A549 (cell line): ENCODE results near the gene IGF2R. TPM values are rescaled to one million over a fixed set of nuclear protein-coding genes. Genes with fewer than 3 reads are reported as not detected.

ENCODE experiments used
- ATAC-seq, 2 experiments: fragments of 200-7000 bp in 1 of 2; fragments of >200 bp in 1 of 2; cut with Nextera tagmentation in 1 of 2; cut with Tn5 transposase in 1 of 2; 3 replicates each; pipeline versions ENCODE4 v1.8.0 to v1.9.1; 2018 to 2020; ENCODE audit warnings: mild to moderate bottlenecking in 1 of 2, moderate library complexity in 1 of 2
- CTCF ChIA-PET: fragments of 300-600 bp; sonication (Branson Sonifier 250); formaldehyde crosslinking; extraction: SDS; loops from one replicate; lab custom pipeline; 2021; ENCODE audit warnings: antibody characterized with exemption, inconsistent platforms; lab: Yijun Ruan, JAX
- POLR2A ChIA-PET: fragments of 350-600 bp; formaldehyde crosslinking; extraction: SDS; loops from one replicate; lab custom pipeline; 2021; ENCODE audit warnings: antibody characterized with exemption, inconsistent platforms; lab: Yijun Ruan, JAX
- DNase-seq, 2 experiments: peaks; one replicate each; pipeline versions ENCODE4 v3.0.0 to v3.0.0-alpha.2; 2011 to 2016; ENCODE audit warnings: low read depth in 1 of 2, low spot score in 1 of 2
- FAIRE-seq: peaks from 2 replicates; lab custom pipeline; 2011; peaks lifted over from hg19 to GRCh38; lab: Jason Lieb, UNC
- H3K27ac ChIP-seq, 2 experiments: fragments of >200 bp; sonication (Bioruptor Twin); formaldehyde crosslinking; 3 replicates each; pipeline ENCODE4 v1.5.1; 2016 to 2017
- H3K4me1 ChIP-seq: fragments of >200 bp; sonication (Bioruptor Twin); formaldehyde crosslinking; 3 replicates; pipeline ENCODE4 v1.6.1; 2016
- H3K4me2 ChIP-seq: fragments of >200 bp; sonication (Bioruptor Twin); formaldehyde crosslinking; 3 replicates; pipeline ENCODE4 v1.6.1; 2016
- H3K4me3 ChIP-seq: fragments of >200 bp; sonication (Bioruptor Twin); formaldehyde crosslinking; 3 replicates; pipeline ENCODE4 v1.5.1; 2016
- H3K9me3 ChIP-seq: fragments of >200 bp; sonication (Bioruptor Twin); formaldehyde crosslinking; 3 replicates; pipeline ENCODE4 v1.6.1; 2016
- BCL3 ChIP-seq: fragments of >200 bp; sonication (Bioruptor Twin); formaldehyde crosslinking; IDR thresholded peaks from 3 replicates; pipeline ENCODE4 v1.6.1; 2016
- BHLHE40 ChIP-seq: IDR thresholded peaks from 2 replicates; pipeline ENCODE4 v1.6.1; 2012; ENCODE audit warnings: low read depth, low read length, inconsistent platforms
- CBX8 ChIP-seq: fragments of 200-600 bp; sonication (generic); IDR thresholded peaks from 2 replicates; pipeline ENCODE4 v1.6.1; 2016
- CHD2 ChIP-seq: fragments of 150-350 bp; IDR thresholded peaks from 2 replicates; pipeline ENCODE4 v1.6.1; 2014; ENCODE audit warnings: low read length; ENCODE audit not compliant: partially characterized antibody
- E2F6 ChIP-seq: IDR thresholded peaks from 2 replicates; pipeline ENCODE4 v1.6.1; 2012; ENCODE audit warnings: low read depth, borderline replicate concordance
- FOSB ChIP-seq: fragments of 250-450 bp; sonication (Bioruptor Pico); IDR thresholded peaks from 2 replicates; pipeline ENCODE4 v1.5.0; 2020; ENCODE audit warnings: mild to moderate bottlenecking, moderate library complexity
- FOSL2 ChIP-seq, 2 experiments: fragments of 450-650 bp in 1 of 2; fragments of >200 bp in 1 of 2; sonication (Bioruptor Twin) in 1 of 2; formaldehyde crosslinking; IDR thresholded peaks; 2 replicates each; pipeline versions ENCODE4 v1.5.0 to v1.6.1; 2016 to 2020; ENCODE audit warnings: mild to moderate bottlenecking in 1 of 2, moderate library complexity in 1 of 2
- GATA3 ChIP-seq: IDR thresholded peaks from 2 replicates; pipeline ENCODE4 v1.6.1; 2012; ENCODE audit warnings: borderline replicate concordance
- HEYL ChIP-seq: fragments of 250-450 bp; sonication (Bioruptor Pico); IDR thresholded peaks from 2 replicates; pipeline ENCODE4 v1.8.0; 2021; ENCODE audit warnings: mild to moderate bottlenecking, moderate library complexity
- HOXA7 ChIP-seq: fragments of 250-450 bp; sonication (Bioruptor Pico); IDR thresholded peaks from 2 replicates; pipeline ENCODE4 v1.5.0; 2020; ENCODE audit warnings: mild to moderate bottlenecking, moderate library complexity
- HOXB5 ChIP-seq: fragments of 250-450 bp; sonication (Bioruptor Pico); IDR thresholded peaks from 2 replicates; pipeline ENCODE4 v1.5.0; 2020; ENCODE audit warnings: mild to moderate bottlenecking, moderate library complexity
- JUN ChIP-seq, 2 experiments: fragments of >200 bp; sonication (Bioruptor Twin); formaldehyde crosslinking; IDR thresholded peaks; 2 replicates in 1 of 2; 3 replicates in 1 of 2; pipeline ENCODE4 v1.6.1; 2016 to 2017
- JUNB ChIP-seq: fragments of >200 bp; sonication (Bioruptor Twin); formaldehyde crosslinking; IDR thresholded peaks from 2 replicates; pipeline ENCODE4 v1.6.1; 2016
- KDM1A ChIP-seq: fragments of 200-600 bp; sonication (generic); IDR thresholded peaks from 2 replicates; pipeline ENCODE4 v1.6.1; 2016; ENCODE audit warnings: low read depth, mild to moderate bottlenecking
- MAZ ChIP-seq: fragments of 150-350 bp; IDR thresholded peaks from 2 replicates; pipeline ENCODE4 v1.6.1; 2014; ENCODE audit warnings: antibody characterized with exemption, low read depth, low read length, borderline replicate concordance
- MYC ChIP-seq: IDR thresholded peaks from 2 replicates; pipeline ENCODE4 v1.6.1; 2012; ENCODE audit warnings: mild to moderate bottlenecking, inconsistent platforms, low read length, improper control_type of control experiment, borderline replicate concordance
- PHF8 ChIP-seq: fragments of 200-600 bp; sonication (generic); IDR thresholded peaks from 2 replicates; pipeline ENCODE4 v1.6.1; 2016; ENCODE audit warnings: low read depth, mild to moderate bottlenecking, antibody characterized with exemption, moderate library complexity, borderline replicate concordance
- POLR2A ChIP-seq: IDR thresholded peaks from 2 replicates; pipeline ENCODE4 v1.6.1; 2012; ENCODE audit warnings: mild to moderate bottlenecking, low read length
- POLR2AphosphoS2 ChIP-seq: conservative IDR thresholded peaks from 2 replicates; pipeline ENCODE4 v1.6.1; 2012; ENCODE audit warnings: low read length, improper control_type of control experiment, inconsistent platforms
- RNF2 ChIP-seq: fragments of 200-600 bp; sonication (generic); IDR thresholded peaks from 2 replicates; pipeline ENCODE4 v1.6.1; 2016; ENCODE audit warnings: low read depth, mild to moderate bottlenecking, antibody characterized with exemption, moderate library complexity, borderline replicate concordance
- TP53 ChIP-seq: fragments of 250-450 bp; sonication (Bioruptor Pico); IDR thresholded peaks from 2 replicates; pipeline ENCODE4 v1.5.0; 2021; ENCODE audit warnings: mild to moderate bottlenecking, moderate library complexity
- USF2 ChIP-seq: fragments of 450-650 bp; IDR thresholded peaks from 2 replicates; pipeline ENCODE4 v1.6.1; 2014; ENCODE audit warnings: antibody characterized with exemption
- ZSCAN20 ChIP-seq: fragments of 250-450 bp; sonication (Bioruptor Pico); IDR thresholded peaks from 2 replicates; pipeline ENCODE4 v1.8.0; 2022; ENCODE audit warnings: mild to moderate bottlenecking, moderate library complexity
- WGBS: methylation state at CpG from one replicate; pipeline ENCODE4 v1.1.6; 2017; ENCODE audit errors: missing lambda C conversion rate; 5-methylcytosine and 5-hydroxymethylcytosine counted together
- polyA plus RNA-seq, 4 experiments: library from polyadenylated mRNA; depleted of rRNA in 3 of 4; stranded (reverse); fragments of >200 nt; fragmentation: RNase III in 1 of 4; extraction: RNeasy Plus Mini Kit Qiagen cat#74134 plus additional on column Dnase treatment in 1 of 4; gene quantifications; 2 replicates in 3 of 4; 3 replicates in 1 of 4; pipeline ENCODE4 v1.2.3, GENCODE V29; 2011 to 2017
- TF ChIP-seq, protein P1 (sequence below): fragments of 250-450 bp; sonication (Bioruptor Pico); IDR thresholded peaks from 2 replicates; pipeline ENCODE4 v1.5.0; 2020; ENCODE audit warnings: low read depth, mild to moderate bottlenecking, moderate library complexity
- TF ChIP-seq, protein P2 (sequence below): fragments of 150-350 bp; IDR thresholded peaks from 2 replicates; pipeline ENCODE4 v1.6.1; 2014; ENCODE audit warnings: low read depth, mild to moderate bottlenecking, low read length

IGF2R gene
- polyA plus RNA-seq, 2 of the 4 experiments (the other 2 are of a cell fraction) = 17.6 to 24.9 TPM

GRCh38 chr6:160054271-160054670 lies 85.4 kb downstream of the IGF2R start:
- 93% methylated on average over 6 of the region's 6 CpGs for WGBS
- FAIRE-seq = no peak
- CTCF ChIA-PET = no interaction called here

DNA sequence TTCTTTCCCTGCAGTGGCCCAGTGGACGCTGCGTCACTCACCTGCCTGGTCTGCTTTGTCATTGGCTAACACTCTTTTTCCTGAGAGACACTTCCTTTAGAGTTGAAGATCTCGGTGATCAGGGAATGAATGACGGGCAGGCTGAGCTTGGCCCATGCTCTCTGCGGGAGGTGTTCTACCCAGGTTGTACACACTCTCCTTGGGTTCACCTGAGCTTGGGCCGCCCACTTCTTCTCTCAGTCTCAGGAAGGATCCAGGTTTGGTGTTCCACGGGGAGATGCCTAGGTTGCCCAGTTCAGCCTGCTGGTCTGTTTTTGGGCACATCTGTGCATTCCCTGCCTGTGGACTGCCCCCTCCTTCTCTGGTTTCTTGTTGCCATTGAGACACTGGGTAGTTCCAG lies 86.0 kb downstream of the IGF2R start:
- H3K27ac ChIP-seq = no peak overlapping the region
- no peak; a peak in 1 of 6 replicates for ATAC-seq

More at GRCh38 chr6:160054271-160054670, 85.4 kb downstream of the IGF2R start:
- Histone ChIP-seq H3K27ac (no peak overlapping the region), H3K4me2 (no peak overlapping the region), H3K4me3 (no peak overlapping the region), H3K9me3 (no peaks in the 10 kb centered on the region), H3K4me1 (no peaks in the 10 kb centered on the region)
- ATAC-seq (no peak), DNase-seq (no peak)
- POLR2A ChIA-PET = no interaction called here
- TF ChIP-seq GATA3 = no peak
- TF ChIP-seq FOSB (CRISPR knock-in tag) = no peak
- no peak for TF ChIP-seq HOXA7 (CRISPR knock-in tag)
- TF ChIP-seq HEYL (CRISPR knock-in tag) = no peak
- no peak for TF ChIP-seq MYC
- TF ChIP-seq POLR2AphosphoS2 = no peak
- no peak for TF ChIP-seq BCL3
- TF ChIP-seq CBX8 = no peak
- no peak for TF ChIP-seq JUNB
- TF ChIP-seq BHLHE40 = no peak
- TF ChIP-seq TP53 (CRISPR knock-in tag) = no peak
- TF ChIP-seq PHF8 = no peak
- no peak for TF ChIP-seq E2F6
- TF ChIP-seq RNF2 = no peak
- TF ChIP-seq JUN (IDR thresholded peaks at IDR 0.05) = no peak
- TF ChIP-seq POLR2A = no peak

DNA sequence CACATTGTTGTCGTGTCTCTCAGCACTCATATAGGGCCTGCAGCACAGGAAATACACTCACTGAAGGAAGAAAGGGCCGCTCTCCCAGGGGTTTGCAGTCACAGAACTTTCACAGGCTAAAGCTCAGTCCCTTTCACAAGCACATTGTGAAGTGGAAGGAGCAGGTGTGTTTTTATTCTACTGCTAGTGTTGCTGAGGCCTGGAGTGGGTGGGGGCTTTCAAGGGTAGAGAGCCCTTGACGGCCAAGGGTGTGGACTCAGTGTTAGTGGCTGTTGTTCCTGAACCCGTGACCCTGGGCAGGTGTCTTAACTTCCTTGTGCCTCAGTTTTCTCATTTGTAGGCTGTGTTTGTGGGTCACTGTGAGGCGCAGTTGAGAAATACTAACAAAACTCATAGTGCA lies 86.5 kb downstream of the IGF2R start:
- CTCF ChIA-PET = no interaction called here
- ATAC-seq = no peak
- WGBS = 100% methylated on average over 5 of the region's 5 CpGs
- no peak overlapping the region for H3K27ac ChIP-seq
- FAIRE-seq = no peak
- no peaks in the 10 kb centered on the region for H3K4me1 ChIP-seq
- no peak overlapping the region for H3K4me3 ChIP-seq
- TF ChIP-seq PHF8 = no peak
- no peak for TF ChIP-seq CHD2
- TF ChIP-seq JUN (IDR thresholded peaks at IDR 0.05) = no peak
- TF ChIP-seq, protein P1, sequence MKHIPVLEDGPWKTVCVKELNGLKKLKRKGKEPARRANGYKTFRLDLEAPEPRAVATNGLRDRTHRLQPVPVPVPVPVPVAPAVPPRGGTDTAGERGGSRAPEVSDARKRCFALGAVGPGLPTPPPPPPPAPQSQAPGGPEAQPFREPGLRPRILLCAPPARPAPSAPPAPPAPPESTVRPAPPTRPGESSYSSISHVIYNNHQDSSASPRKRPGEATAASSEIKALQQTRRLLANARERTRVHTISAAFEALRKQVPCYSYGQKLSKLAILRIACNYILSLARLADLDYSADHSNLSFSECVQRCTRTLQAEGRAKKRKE (CRISPR knock-in tag) = no peak
- TF ChIP-seq POLR2A = no peak
- no peak for TF ChIP-seq FOSL2 (IDR thresholded peaks at IDR 0.05)
- no peak for TF ChIP-seq FOSL2 (CRISPR knock-in tag; IDR thresholded peaks at IDR 0.05)
- no peak for TF ChIP-seq BHLHE40
- POLR2A ChIA-PET = no interaction called here
- no peaks in the 10 kb centered on the region for H3K9me3 ChIP-seq
- no peak for DNase-seq
- H3K4me2 ChIP-seq = no peak overlapping the region

More for the DNA sequence above, 86.0 kb downstream of the IGF2R start:
- CTCF ChIA-PET = no interaction called here
- no peak overlapping the region for H3K4me2 ChIP-seq
- no peaks in the 10 kb centered on the region for H3K4me1 ChIP-seq
- FAIRE-seq = no peak
- no peak overlapping the region for H3K4me3 ChIP-seq
- 93% methylated on average over 6 of the region's 7 CpGs for WGBS
- no peak for DNase-seq
- POLR2A ChIA-PET = no interaction called here
- no peaks in the 10 kb centered on the region for H3K9me3 ChIP-seq
- no peak for TF ChIP-seq ZSCAN20 (CRISPR knock-in tag)

DNA sequence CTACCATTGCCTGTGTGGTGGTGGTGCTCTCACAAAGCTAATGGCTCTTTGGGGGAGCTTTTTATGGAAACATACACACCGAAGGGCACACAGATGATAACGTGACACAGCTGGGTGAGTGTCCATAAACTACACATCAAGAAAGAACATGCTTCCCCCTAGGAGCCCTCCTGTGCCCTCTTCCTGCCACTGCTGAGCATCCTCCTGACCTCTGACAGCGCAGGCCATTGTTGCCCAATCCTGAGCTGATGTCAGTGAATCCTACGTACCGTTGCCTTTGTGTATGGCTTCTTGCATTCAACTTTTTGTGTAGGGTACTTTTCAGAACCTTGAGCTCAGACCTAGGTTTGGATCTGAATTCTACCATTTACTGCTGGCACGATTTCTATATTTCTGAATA lies 86.9 kb downstream of the IGF2R start:
- FAIRE-seq = no peak
- no peak overlapping the region for H3K27ac ChIP-seq
- 92% methylated on average over 6 of the region's 6 CpGs for WGBS
- DNase-seq = no peak
- CTCF ChIA-PET = no interaction called here
- no peaks in the 10 kb centered on the region for H3K9me3 ChIP-seq
- TF ChIP-seq RNF2 = no peak
- no peak for TF ChIP-seq KDM1A
- TF ChIP-seq MAZ = no peak
- TF ChIP-seq JUN (IDR thresholded peaks at IDR 0.05) = no peak
- TF ChIP-seq USF2 = no peak
- TF ChIP-seq, protein P2, sequence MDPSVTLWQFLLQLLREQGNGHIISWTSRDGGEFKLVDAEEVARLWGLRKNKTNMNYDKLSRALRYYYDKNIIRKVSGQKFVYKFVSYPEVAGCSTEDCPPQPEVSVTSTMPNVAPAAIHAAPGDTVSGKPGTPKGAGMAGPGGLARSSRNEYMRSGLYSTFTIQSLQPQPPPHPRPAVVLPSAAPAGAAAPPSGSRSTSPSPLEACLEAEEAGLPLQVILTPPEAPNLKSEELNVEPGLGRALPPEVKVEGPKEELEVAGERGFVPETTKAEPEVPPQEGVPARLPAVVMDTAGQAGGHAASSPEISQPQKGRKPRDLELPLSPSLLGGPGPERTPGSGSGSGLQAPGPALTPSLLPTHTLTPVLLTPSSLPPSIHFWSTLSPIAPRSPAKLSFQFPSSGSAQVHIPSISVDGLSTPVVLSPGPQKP = no peak
- no peak for TF ChIP-seq HOXB5
- H3K4me3 ChIP-seq = no peak overlapping the region
- no peak for ATAC-seq
- POLR2A ChIA-PET = no interaction called here
- no peak overlapping the region for H3K4me2 ChIP-seq
- no peaks in the 10 kb centered on the region for H3K4me1 ChIP-seq
